ENCODE data around the gene PDGFB. TPM values are rescaled to one million over a fixed set of nuclear protein-coding genes. Genes with fewer than 3 reads are reported as not detected.

Gene PDGFB
- total and polyA plus RNA-seq, 9 of the 15 experiments (the other 6 are each of a cell fraction or from before 2014, with no cell fraction given) = 0.07 to 4.0 (median 0.48) TPM; not detected in 1

- TF ChIP-seq STAT5A (IDR thresholded peaks at IDR 0.05; ENCODE audit: borderline replicate concordance, low read length) = no peak
- peak; percentile 60 for TF ChIP-seq CBFA2T3 (IDR thresholded peaks at IDR 0.05)
- no peak for TF ChIP-seq ZNF23 (CRISPR knock-in tag; IDR thresholded peaks at IDR 0.05)
- no peak for TF ChIP-seq KHSRP (IDR thresholded peaks at IDR 0.05)
- peak; percentile 64 for TF ChIP-seq ARID1B (IDR thresholded peaks at IDR 0.05)
- TF ChIP-seq HDAC1 (IDR thresholded peaks at IDR 0.05) = 0 out of 4 replicates have a peak, but pooled peaks of 1 of the 2 experiments have one; percentile 10
- no peak for TF ChIP-seq MCM2 (IDR thresholded peaks at IDR 0.05; ENCODE audit: low read depth)
- TF ChIP-seq FOS (IDR thresholded peaks at IDR 0.05; ENCODE audit: extremely low read depth, insufficient read length) = no peak
- peak; percentile 70 for TF ChIP-seq FOSL1 (tag; conservative IDR thresholded peaks at IDR 0.05)
- TF ChIP-seq ELF4 (CRISPR knock-in tag; IDR thresholded peaks at IDR 0.05) = no peak
- no peak for TF ChIP-seq FOXJ2 (tag; IDR thresholded peaks at IDR 0.05)
- TF ChIP-seq ZSCAN32 (CRISPR knock-in tag; IDR thresholded peaks at IDR 0.05) = no peak
- TF ChIP-seq RCOR1 (IDR thresholded peaks at IDR 0.05; ENCODE audit: borderline replicate concordance in 1 of 2, low read depth in 2 of 2, low read length in 2 of 2) = peak in 1 of 2 experiments; percentile 72; a peak in 2 of 4 replicates
- TF ChIP-seq JUND (IDR thresholded peaks at IDR 0.05; ENCODE audit: borderline replicate concordance, low read depth, low read length) = peak; percentile 58; the same call in 1 of the 2 replicates
- peak; percentile 43; the same call in 1 of the 3 replicates for TF ChIP-seq JUND (tag; IDR thresholded peaks at IDR 0.05; ENCODE audit: borderline replicate concordance, low read depth, low read length)
- TF ChIP-seq DPF2 (IDR thresholded peaks at IDR 0.05) = peak; percentile 31; the same call in 1 of the 2 replicates
- no peak for TF ChIP-seq ZNF764 (CRISPR knock-in tag; IDR thresholded peaks at IDR 0.05; ENCODE audit: low read depth)
- TF ChIP-seq DACH1 (IDR thresholded peaks at IDR 0.05; ENCODE audit: partially characterized antibody) = peak; percentile 35
- peak; percentile 25; the same call in 1 of the 2 replicates for TF ChIP-seq CBFA2T2 (conservative IDR thresholded peaks at IDR 0.05)
- TF ChIP-seq ZNF449 (CRISPR knock-in tag; IDR thresholded peaks at IDR 0.05) = no peak
- no peak for TF ChIP-seq THRAP3 (IDR thresholded peaks at IDR 0.05; ENCODE audit: borderline replicate concordance)
- TF ChIP-seq KDM1A (IDR thresholded peaks at IDR 0.05) = peak; percentile 72 to 90
- peak in 1 of 2 experiments; percentile 42; a peak in 1 of 3 replicates for TF ChIP-seq CBX3 (IDR thresholded peaks at IDR 0.05; ENCODE audit: borderline replicate concordance in 1 of 2, low read length in 2 of 2)
- peak; percentile 91 for TF ChIP-seq ZFP36 (IDR thresholded peaks at IDR 0.05; ENCODE audit: low read depth, low read length, partially characterized antibody)
- TF ChIP-seq MEF2D (tag; conservative IDR thresholded peaks at IDR 0.05; ENCODE audit: low read depth) = no peak
- TF ChIP-seq JUN (IDR thresholded peaks at IDR 0.05; ENCODE audit: borderline replicate concordance, low read depth, low read length) = peak; percentile 46; the same call in 1 of the 2 replicates
- TF ChIP-seq JUN (CRISPR knock-in tag; IDR thresholded peaks at IDR 0.05; ENCODE audit: borderline replicate concordance) = no peak
- TF ChIP-seq RBM15 (IDR thresholded peaks at IDR 0.05; ENCODE audit: insufficient read depth, low read length) = no peak
- TF ChIP-seq, protein P1, sequence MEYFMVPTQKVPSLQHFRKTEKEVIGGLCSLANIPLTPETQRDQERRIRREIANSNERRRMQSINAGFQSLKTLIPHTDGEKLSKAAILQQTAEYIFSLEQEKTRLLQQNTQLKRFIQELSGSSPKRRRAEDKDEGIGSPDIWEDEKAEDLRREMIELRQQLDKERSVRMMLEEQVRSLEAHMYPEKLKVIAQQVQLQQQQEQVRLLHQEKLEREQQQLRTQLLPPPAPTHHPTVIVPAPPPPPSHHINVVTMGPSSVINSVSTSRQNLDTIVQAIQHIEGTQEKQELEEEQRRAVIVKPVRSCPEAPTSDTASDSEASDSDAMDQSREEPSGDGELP (CRISPR knock-in tag; IDR thresholded peaks at IDR 0.05; ENCODE audit: borderline replicate concordance) = peak; percentile 88
- 0 out of 2 replicates have a peak, but pooled peaks have one; percentile 15 for TF ChIP-seq SMARCE1 (IDR thresholded peaks at IDR 0.05)
Measured at GRCh38 chr22:39265143-39265886, 20.5 kb upstream of the PDGFB start (continued).

Measured in K562 (cell line).